ENCODE measurements around the gene TFDP2.
"Not testable (repeated sequence)": the region's sequence is repeated elsewhere in the genome, so short reads cannot be mapped to it uniquely, and the experiment has no call there.

Gene TFDP2

DNA sequence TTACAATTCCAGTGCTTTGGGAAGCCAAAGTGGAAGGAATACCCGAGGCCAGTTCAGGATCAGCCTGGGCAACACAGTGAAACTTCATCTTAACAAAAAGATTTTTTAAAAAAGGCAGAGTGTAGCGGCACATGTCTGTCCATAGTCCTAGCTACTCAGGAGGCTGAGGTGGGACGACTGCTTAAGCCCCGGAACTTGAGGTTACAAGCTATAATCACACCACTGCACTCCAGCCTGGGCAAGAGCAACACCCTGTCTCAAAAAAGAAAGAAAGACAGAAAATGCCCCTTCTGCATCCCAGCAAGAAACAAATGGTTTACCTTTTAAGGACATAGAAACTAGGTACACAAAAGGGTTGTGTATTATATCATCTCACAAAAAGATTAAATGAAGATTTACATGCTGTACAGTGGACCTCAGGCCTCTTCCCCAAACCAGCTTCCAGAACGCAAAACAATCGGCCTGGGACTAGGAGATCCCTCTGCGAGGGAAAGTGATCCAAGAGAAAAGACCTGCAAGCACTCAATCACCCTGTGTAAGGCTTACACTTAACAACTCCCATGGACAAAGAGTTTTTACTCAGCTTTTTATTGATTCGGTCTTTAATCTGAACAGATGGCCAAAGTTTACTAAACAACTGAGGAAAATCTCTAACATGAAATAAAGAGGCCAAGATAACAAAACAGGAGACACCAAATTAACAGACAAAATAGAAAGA, 21.2 kb downstream of the TFDP2 start:
- no peak for DNase-seq (ENCODE audit: low read depth)

DNA sequence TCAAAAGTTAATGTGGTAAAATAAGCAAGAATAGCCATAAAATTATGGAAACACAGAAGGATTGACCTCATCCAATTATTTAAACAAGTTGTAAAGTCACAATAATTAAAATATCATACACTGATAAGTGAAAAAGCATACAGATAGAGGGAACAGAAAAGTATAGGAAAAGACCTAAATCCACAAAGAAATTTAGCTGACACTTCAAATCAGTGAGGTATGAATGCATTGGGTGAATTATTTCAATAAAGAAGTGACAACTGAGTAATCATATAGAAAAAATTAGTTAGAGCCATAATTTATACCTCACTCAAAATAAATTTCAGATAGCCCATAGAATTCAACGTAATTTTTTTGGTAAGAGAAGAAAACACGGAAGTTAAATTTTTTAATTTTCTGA, 25.1 kb downstream of the TFDP2 start:
- DNase-seq (ENCODE audit: low read depth): no peak

DNA sequence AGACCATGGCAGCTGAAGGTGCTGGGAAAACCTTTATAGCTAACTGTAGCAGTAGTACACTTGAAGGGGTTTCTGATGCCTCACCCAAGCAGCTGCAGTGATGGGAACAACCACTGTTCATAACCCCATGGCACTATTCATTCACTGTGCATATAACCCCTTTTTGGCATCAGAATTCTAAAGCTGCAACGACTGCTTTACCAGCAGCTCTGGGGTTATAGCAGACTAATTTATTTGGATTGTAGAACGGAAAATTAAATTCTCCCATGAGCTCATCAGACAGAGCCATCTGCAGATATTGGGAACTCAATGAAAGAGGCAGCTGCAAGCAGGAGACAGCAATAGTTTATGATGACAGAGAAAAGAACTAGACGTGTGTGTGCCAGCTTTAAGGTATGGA, 28.6 kb downstream of the TFDP2 start:
- no peak for DNase-seq (ENCODE audit: low read depth)

DNA sequence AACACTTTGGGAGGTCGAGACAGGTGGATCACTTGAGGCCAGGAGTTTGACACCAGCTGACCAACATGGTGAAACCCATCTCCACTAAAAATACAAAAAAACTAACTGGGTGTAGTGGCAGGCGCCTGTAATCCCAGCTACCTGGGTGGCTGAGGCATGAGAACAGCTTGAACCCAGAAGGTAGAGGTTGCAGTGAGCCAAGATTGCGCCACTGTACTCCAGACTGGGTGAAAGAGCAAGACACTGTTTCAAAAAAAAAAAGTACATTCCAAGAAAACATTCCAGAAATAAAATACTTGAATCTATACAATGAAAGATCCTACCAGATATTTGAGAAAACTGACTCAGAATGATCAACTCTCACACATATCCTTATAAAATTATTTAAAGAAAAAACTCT, 30.4 kb downstream of the TFDP2 start:
- no peak for DNase-seq (ENCODE audit: low read depth)

DNA sequence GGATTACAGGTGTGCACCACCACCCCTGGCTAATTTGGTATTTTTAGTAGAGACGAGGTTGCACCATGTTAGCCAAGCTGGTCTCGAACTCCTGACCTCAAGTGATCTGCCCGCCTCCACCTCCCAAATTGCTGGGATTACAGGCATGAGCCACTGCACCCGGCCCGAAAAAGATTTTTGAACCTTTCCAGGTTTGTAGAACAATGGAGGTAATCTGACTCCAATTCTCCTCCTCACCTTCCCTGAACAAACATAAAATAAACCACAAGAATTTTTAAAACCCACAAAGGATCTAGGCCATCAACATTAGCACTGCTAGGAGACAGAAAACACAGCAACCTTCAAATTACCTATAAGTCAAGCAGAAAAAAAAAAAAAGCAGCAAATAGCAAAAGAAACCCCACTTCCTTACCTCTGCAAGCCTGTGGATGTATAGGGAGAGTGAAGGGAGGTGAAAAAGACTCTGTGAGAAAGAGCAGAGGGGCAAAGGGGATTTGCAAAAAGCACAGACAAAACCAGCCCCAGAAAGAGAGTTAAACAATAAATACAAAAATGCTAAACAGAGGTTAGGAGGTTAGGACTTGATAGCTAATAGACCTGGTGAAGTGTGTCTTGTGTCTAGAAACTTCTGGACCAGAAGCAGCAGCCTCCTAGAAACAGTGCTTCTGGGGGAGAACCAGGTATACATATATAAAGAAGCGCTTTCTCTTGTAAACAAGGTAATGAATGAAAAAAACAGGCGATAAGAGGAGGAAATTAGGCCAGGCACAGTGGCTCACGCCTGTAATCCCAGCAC, 32.1 kb downstream of the TFDP2 start:
- DNase-seq (ENCODE audit: low read depth): no peak

DNA sequence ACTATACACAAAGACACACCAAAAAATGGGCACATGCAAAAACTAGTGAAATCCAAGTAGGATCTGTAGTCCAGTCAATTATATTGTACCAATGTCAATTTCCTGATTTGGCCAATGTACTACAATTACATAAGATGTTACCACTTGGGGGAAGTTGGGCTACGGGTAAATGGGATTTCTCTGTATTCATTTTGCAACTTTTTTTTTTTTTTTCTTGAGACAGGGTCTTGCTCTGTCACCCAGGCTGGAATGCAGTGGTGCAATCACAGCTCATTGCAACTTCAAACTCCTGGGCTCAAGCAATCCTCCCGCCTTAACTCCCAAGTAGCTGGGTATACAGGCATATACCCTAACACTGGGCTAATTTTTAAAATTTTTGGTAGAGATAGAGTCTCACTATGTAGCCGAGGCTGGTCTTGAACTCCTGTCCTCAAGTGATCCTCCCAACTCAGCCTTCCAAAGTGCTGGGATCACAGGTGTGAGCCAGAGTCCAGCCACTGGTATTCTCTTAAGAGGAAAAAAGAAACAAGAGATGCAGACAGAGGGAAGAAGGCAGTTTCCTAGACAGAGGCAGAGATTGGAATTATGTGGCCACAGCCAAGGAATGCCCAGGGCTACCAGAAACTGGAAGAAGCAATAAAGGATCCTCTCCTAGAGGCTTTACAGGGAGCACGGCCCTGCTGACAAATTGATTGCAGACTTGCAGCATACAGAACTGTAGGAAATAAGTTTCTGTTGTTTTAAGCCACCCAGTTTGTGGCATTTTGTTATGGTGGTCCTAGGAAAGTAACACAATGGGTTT, 33.3 kb downstream of the TFDP2 start:
- no peak for DNase-seq (ENCODE audit: low read depth)

DNA sequence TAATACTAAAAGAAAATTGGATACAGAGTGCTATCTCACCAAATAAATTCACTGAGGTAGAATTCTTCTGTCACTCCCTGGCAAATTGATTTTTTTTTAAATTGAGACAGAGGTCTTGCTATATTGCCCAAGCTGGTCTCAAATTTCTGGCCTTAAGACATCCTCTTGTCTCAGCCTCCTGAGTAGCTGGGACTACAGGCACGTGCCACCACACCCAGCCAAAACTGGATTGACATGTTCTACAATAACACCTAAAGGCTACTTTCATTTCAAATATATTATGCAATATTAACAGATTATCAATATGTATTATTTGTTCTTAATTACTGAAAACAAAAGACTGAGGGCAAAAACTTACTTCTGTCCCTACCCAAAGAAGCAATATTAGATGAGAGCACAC, 36.7 kb downstream of the TFDP2 start:
- no peak for DNase-seq (ENCODE audit: low read depth)

DNA sequence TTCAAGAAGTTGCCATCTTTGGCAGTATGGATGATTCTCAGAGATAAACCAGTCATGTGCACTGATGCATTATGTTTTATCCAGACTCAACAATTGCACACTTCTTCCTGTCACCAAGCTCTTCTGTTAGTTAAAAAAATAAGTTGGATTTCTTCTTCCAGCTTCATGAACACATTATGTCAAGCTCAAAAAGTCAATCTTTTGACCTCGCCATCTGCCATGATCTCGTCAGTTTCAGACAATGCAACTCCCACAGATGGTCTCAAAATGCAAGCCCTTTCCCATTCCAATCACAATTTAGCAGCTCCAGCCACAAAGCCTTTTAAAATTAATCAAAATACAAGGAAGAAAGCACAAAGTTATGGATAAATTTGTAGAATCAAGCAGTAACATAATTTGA, 42.8 kb downstream of the TFDP2 start:
- DNase-seq (ENCODE audit: low read depth): no peak

DNA sequence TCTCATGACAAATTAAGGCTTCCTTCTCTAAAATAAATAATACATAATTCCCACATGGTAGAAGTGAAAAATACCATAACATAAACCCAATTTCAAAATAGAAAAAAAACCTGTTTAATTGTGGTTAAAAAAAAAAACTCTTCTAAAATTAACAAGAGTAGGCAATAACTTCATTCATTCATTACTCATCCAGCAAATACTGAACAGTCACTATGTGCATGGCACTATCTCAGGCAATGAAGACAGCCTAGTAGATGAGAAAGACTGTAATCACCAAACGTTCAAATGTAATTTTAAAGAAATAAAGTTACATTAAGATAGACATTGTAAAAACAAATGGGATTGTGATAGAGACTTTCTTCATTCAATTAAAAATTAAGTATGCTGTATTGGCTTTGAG, 43.4 kb downstream of the TFDP2 start:
- no peak for DNase-seq (ENCODE audit: low read depth)

DNA sequence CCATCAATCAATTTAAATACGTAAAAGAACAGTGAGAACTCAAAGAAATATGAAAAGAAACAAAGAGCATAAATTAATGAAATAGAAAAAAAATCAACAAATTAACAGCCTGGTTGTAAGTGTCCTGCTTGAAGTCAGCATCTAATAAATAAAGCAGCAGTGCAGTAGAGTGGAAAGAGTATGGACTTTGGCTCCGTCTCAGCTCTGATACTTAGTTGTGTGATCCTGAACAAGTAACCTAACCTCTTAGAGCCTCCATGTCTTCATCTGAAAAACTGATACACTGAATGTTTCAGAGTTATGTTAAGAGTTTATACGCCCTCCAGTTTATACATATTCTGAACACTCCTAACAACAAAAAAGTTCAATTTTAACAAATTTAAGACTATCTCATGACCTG, 44.6 kb downstream of the TFDP2 start:
- no peak for DNase-seq (ENCODE audit: low read depth)

DNA sequence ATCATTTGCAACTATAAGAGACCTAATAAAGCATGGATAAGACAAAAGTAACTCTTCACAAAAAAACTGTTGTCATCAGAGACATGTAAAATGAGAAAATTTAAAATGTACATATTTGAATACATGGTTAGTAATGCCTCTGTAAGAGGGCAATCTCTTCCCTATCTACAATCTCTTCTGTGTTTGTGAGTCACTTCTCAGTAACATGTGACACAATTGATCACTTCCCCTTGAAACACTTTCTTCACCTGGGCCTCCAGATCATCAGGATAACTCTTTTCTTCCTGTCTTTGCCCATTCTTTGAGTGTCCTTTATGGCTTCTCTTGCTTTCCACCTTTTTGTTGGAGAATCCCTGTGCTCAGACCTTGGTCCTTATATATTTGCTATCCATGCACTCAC, 50.4 kb downstream of the TFDP2 start:
- DNase-seq (ENCODE audit: low read depth): no peak

DNA sequence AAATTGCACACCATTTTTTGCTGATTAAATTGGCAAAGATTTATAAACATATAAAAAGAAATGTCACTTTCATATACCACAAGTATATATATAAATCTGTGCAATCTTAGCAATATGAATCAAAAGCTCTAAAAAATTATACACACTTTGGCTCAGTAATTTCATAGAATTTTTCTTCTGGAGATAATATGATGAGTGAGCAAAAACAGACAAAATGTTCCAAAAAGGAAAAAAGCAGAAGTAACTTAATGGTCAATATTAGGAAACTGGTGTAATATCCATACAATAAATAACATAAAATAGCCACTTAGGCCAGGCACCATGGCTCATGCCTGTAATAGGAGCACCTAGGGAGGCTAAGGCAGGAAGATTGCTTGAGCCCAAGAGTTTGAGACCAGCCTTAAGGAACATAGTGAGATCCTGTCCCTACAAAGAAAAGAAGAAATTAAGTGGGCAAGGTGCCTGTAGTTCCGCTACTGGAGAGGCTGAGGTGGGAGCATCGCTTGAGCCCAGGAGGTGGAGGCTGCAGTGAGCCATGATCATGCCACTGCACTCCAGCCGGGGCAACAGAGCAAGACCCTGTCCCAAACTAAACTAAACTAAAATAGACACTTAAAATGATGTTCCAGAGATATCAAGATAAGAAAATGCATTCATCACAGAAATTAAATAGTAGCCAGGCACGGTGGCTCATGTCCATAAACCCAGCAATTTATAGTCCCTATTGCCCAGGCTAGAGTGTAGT, 52.1 kb downstream of the TFDP2 start:
- DNase-seq (ENCODE audit: low read depth): no peak

DNA sequence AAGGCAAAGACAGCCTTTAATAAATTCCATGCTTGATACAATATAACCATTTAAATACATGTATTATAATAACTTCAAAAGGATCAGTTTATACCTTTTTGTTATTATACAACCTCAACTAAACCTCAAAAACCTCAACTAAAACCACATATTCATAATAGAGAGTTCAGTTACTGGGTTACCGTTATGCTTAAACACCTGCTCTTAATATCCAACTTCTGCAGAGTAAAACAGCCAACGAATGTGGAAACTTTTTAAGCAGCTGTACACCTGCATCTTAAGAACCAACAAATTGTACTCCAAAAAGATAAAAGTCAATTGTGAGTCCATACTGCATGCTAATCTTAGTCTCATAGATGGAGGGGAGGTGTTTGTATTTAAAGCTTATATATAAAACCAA, 53.5 kb downstream of the TFDP2 start:
- DNase-seq (ENCODE audit: low read depth): no peak

DNA sequence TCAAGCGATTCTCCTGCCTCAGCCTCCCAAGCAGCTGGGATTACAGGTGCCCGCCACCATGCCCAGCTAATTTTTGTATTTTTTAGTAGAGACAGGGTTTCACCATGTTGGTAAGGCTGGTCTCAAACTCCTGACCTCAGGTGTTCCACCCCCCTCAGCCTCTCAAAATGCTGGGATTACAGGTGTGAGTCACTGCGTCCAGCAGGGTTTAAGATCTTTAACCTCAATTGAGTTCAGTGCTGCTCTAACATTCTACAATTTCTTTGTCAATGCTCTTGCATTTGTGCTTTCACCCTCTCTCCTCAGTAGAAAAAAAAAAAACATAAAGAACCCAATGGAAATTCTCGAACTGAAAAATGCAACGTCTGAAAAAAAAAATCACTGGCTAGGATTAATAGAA, 60.4 kb downstream of the TFDP2 start:
- DNase-seq (ENCODE audit: low read depth): not testable (repeated sequence)

DNA sequence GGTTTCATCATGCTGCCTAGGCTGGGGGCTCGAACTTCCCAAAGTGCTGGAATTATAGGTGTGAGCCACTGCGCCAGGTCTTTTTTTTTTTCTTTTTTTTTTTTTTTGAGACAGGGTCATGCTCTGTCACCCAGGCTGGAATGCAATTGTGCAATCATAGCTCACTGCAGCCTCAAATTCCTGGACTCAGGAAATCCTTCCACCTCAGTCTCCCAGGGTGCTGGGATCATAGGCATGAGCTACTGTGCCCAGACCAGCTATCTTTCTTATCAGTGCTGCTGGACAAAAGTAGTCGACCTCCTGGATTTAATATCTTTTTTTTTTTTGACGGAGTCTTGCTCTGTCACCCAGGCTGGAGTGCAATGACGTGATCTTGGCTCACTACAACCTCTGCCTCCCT, 60.8 kb downstream of the TFDP2 start:
- peak; percentile 9 for DNase-seq (ENCODE audit: low read depth)

DNA sequence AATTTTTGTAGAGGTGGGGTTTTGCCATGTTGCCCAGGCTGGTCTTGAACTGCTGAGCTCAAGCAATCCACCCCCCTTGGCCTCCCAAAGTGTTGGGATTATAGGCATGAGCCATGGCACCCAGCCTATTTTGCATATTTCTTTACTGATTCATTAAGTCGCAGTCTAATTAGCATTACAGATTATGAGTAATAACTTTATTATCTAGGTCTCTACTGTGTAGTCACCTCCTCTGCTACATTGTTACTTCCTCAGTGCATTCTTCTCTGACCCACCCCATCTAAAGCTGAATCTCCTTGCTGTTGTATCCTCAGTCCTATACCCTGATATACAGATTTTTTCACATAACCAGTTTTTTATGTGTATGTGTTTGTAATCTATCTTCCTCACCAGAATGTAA, 61.7 kb downstream of the TFDP2 start:
- peak; percentile 46 for DNase-seq (ENCODE audit: low read depth)

DNA sequence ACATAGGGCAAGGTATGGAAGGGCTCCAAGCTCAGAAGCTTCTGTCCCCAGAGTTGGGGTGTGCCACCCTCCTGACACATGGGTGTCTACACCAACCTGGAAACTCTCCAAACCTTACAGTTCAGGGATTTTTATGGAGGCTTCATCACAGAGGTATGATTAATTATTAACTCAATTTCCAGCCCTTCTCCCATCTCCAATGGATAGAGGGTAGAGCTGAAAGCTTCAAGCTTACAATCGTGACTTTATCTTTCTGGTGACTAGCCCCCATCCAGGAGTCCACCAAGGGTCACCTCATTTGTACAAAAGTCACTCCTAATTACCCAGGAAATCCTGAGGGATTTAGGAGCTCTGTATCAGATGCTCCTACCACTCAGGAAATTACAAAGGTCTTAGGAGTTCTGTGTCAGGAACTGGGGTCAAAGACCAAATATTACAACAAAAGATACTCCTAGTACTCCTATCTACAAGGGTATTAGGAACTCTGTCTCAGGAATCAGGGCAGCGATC, 62.7 kb downstream of the TFDP2 start:
- DNase-seq (ENCODE audit: low read depth): no peak

DNA sequence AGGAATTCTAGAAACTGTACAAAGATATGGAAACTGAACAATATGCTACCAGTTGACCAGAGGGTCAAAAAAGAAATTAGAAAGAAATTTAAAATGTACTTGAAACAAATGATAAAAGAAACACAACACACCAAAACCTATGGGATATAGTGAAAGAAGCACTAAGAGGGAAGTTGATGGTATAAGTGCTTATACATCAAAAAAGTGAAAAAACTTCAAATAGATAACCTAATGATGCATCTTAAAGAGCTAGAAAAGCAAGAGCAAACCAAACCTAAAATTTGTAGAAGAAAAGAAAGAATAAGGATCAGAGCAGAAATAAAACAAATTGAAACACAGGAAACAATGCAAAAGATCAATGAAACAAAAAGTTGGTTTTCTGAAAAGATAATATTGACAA, 68.2 kb downstream of the TFDP2 start:
- no peak for DNase-seq (ENCODE audit: low read depth)

DNA sequence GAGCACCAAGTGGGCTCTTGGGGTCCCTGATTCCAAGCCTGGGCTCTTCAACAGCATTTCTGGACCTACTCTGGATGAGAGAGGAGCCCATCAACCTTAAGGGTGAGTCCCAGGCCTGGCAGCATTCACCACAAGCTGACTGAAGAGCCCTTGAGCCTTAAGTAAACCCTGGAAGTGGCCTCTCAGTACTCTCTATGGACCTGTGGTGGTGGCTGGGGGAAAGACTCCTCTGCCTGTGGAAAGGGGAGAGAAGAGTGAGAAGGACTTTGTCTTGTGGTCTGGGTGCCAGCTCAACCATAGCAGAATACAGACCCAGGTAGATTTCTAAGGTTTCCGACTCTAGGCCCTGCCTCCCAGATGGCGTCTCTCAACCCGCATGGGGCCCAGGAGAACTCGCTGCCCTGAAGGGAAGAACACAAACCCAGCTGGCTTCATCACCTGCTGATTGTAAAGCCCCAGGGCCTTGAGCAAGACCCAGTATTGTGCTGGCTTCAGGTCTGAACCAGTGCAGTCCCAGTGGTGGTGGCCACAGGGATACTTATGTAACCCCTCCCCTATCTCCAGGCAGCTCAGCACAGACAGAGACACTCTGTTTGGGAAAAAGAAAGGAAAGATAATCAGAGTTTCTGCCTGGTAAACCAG, 71.4 kb downstream of the TFDP2 start:
- DNase-seq (ENCODE audit: low read depth): no peak

DNA sequence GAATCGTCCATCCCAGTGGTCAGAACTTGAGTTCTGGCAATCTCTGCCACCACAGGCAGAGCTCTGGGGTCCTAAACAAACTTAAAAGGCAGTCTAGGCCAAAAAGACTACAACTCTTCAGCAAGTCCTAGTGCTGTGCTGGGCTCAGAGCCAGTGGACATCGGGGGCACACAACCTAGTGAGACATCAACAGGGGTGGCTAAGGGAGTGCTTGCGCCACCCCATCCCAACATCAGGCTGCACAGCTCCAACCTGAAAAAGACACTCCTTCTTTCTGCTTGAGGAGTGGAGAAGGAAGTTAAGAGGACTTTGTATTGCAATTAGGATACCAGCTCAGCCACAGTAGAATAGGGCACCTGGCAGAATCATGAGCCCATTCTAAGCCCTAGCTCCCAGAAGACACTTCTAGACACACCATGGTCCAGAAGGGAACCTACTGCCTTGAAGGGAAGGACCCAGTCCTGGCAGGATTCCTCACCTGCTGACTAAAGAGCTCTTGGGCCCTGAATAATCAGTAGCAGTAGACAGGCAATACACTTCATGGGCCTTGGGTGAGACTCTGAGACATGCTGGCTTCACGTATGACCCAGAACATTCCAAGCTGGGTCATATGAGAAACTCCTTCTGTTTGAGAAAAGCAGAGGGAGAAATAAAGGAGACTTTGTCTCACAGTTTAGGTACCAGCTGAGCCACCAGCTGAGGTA, 72.0 kb downstream of the TFDP2 start:
- no peak for DNase-seq (ENCODE audit: low read depth)

DNA sequence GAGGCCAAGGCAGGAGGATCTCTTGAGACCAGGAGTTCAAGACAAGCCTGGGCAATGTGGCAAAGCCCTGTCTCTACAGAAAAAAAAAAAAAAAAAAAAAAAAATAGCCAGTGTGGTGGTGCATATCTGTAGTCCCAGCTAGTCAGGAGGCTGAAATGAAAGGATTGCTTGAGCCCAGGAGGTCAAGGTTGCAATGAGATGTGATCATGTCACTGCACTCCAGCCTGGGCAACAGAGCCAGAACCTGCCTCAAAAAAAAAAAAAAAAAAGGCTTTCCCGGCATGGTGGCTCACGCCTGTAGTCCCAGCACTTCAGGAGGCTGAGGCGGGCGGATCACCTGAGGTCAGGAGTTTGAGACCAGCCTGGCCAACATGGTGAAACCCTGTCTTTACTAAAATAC, 73.7 kb downstream of the TFDP2 start:
- not testable (repeated sequence) for DNase-seq (ENCODE audit: low read depth)
